GM12891 (cell line): Measurements from ENCODE around the gene DRD4.

ENCODE experiments used
- PAX5 ChIP-seq: IDR thresholded peaks from 2 replicates; pipeline ENCODE4 v1.6.1; 2011; ENCODE audit warnings: low read length, moderate library complexity, mild to moderate bottlenecking; ENCODE audit not compliant: insufficient read depth, severe bottlenecking
- POLR2A ChIP-seq: IDR thresholded peaks from 2 replicates; pipeline ENCODE4 v1.6.1; 2011; ENCODE audit warnings: low read depth, low read length, control low read depth
- POLR2AphosphoS5 ChIP-seq: IDR thresholded peaks from 2 replicates; pipeline ENCODE4 v1.6.1; 2011; ENCODE audit warnings: low read depth, low read length, control low read depth

- TF ChIP-seq POLR2AphosphoS5 = no peak
- TF ChIP-seq POLR2A = no peak
- no peak for TF ChIP-seq PAX5
Measured at GRCh38 chr11:607020-607780, 29.9 kb upstream of the DRD4 start.
